Spleen (tissue), 7 donors: ENCODE results near the gene TDRD12.
"Not testable (repeated sequence)": the region's sequence is repeated elsewhere in the genome, so short reads cannot be mapped to it uniquely, and the experiment has no call there.

Experiments
- CTCF ChIP-seq, 11 experiments: fragments of 200-600 bp in 7 of 11; fragments of 450-650 bp in 4 of 11; sonication (generic) in 4 of 11; IDR thresholded peaks in 8 of 11; conservative IDR thresholded peaks in 3 of 11; 1 replicate in 7 of 11; 2 replicates in 4 of 11; pipeline versions ENCODE4 v1.4.0 to v1.8.0; 2016 to 2021; ENCODE audit warnings: antibody characterized with exemption in 11 of 11, inconsistent platforms in 4 of 11, mild to moderate bottlenecking in 1 of 11
- POLR2A ChIP-seq, 3 donors: fragments of 450-650 bp; IDR thresholded peaks; one replicate each; pipeline ENCODE4 v1.5.1; 2017; ENCODE audit warnings: antibody characterized with exemption in 3 of 3, mild to moderate bottlenecking in 1 of 3
- POLR2AphosphoS5 ChIP-seq, 3 donors: sonication (generic); formaldehyde crosslinking; IDR thresholded peaks; one replicate each; pipeline ENCODE4 v1.5.1; 2017; ENCODE audit warnings: antibody characterized with exemption in 3 of 3
- donor health status: DM: no; HTN: no; CAD: no; lungs with moderate emphysema.
- donor health status: DM: no; HTN: no; CAD: no.
- donor health status: DM: no; HTN: no; CAD: no.

DNA sequence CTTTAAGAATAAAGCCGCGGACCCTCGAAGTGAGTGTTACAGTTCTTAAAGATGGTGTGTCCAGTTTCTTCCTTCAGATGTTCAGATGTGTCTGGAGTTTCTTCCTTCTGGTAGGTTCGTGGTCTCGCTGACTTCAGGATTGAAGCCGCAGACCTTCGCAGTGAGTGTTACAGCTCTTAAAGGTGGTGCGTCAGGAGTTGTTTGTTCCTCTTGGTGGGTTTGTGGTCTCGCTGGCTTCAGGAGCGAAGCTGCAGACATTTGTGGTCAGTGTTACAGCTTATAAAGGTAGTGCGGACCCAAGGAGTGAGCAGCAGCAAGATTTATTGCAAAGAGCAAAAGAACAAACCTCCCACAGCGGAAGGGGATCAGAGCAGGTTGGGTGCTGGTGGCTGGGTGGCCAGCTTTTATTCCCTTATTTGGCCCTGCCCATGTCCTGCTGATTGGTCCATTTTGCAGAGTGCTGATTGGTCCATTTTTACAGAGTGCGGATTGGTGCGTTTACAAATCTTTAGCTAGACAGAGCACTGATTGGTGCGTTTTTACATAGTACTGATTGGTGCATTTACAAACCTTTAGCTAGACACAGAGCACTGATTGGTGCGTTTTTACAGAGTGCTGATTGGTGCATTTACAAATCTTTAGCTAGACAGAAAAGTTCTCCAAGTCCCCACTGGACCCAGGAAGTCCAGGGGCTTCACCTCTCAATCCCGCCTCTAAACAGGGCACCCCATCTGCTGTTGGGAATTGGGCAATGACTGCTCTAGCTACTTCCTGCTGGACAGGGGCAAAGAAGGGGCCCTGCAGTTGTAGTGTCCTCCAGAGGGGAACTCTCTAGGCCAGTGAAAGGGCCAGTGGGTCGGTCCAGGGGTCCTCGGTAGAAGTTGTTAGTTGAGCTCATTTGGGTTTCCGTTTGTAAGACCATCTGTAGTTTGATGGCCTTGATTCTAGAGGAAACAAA is 26.1 kb upstream of the TDRD12 start:
- not testable (repeated sequence) for TF ChIP-seq CTCF (IDR thresholded peaks at IDR 0.05 in 8 of 11, conservative IDR thresholded peaks at IDR 0.05 in 3 of 11); POLR2A (IDR thresholded peaks at IDR 0.05)
- peak in 1 of 3 donors; percentile 28 for TF ChIP-seq POLR2AphosphoS5 (IDR thresholded peaks at IDR 0.05)
